ENCODE measurements around the gene INSYN2B.

The INSYN2B gene

GRCh38 chr5:169933127-169933526 is 47.2 kb downstream of the INSYN2B start:
- TF ChIP-seq CTCF (IDR thresholded peaks at IDR 0.05; ENCODE audit: low read depth, low read length) = no peak
- no peak for DNase-seq (ENCODE audit: low read depth in 2 of 2)
- H3K4me3 ChIP-seq (replicated peaks in 1 of 2; ENCODE audit: low read depth in 2 of 2, low read length in 2 of 2) = no peak overlapping the region

- TF ChIP-seq CTCF (IDR thresholded peaks at IDR 0.05; ENCODE audit: low read depth, low read length) = no peak
- DNase-seq (ENCODE audit: low read depth in 2 of 2) = no peak
- H3K4me3 ChIP-seq (replicated peaks in 1 of 2; ENCODE audit: low read depth in 2 of 2, low read length in 2 of 2) = no peak overlapping the region
Observed at GRCh38 chr5:169923988-169924387, 56.3 kb downstream of the INSYN2B start.

- TF ChIP-seq CTCF (IDR thresholded peaks at IDR 0.05; ENCODE audit: low read depth, low read length) = no peak
- H3K4me3 ChIP-seq (replicated peaks in 1 of 2; ENCODE audit: low read depth in 2 of 2, low read length in 2 of 2) = no peak overlapping the region
- no peak for DNase-seq (ENCODE audit: low read depth in 2 of 2)
Observed at GRCh38 chr5:169922474-169922873, 57.8 kb downstream of the INSYN2B start.

GRCh38 chr5:169921949-169922348 is 58.3 kb downstream of the INSYN2B start:
- H3K4me3 ChIP-seq (replicated peaks in 1 of 2; ENCODE audit: low read depth in 2 of 2, low read length in 2 of 2) = no peak overlapping the region
- DNase-seq (ENCODE audit: low read depth in 2 of 2) = no peak
- TF ChIP-seq CTCF (IDR thresholded peaks at IDR 0.05; ENCODE audit: low read depth, low read length) = no peak

GRCh38 chr5:169921384-169921783 is 58.9 kb downstream of the INSYN2B start:
- TF ChIP-seq CTCF (IDR thresholded peaks at IDR 0.05; ENCODE audit: low read depth, low read length) = no peak
- DNase-seq (ENCODE audit: low read depth in 2 of 2) = no peak
- H3K4me3 ChIP-seq (replicated peaks in 1 of 2; ENCODE audit: low read depth in 2 of 2, low read length in 2 of 2) = no peak overlapping the region

GRCh38 chr5:169920474-169920873 is 59.8 kb downstream of the INSYN2B start:
- H3K4me3 ChIP-seq (replicated peaks in 1 of 2; ENCODE audit: low read depth in 2 of 2, low read length in 2 of 2) = no peak overlapping the region
- no peak for DNase-seq (ENCODE audit: low read depth in 2 of 2)
- no peak for TF ChIP-seq CTCF (IDR thresholded peaks at IDR 0.05; ENCODE audit: low read depth, low read length)

GRCh38 chr5:169918228-169918627 is 62.1 kb downstream of the INSYN2B start:
- H3K4me3 ChIP-seq (replicated peaks in 1 of 2; ENCODE audit: low read depth in 2 of 2, low read length in 2 of 2) = no peak overlapping the region
- no peak for DNase-seq (ENCODE audit: low read depth in 2 of 2)
- no peak for TF ChIP-seq CTCF (IDR thresholded peaks at IDR 0.05; ENCODE audit: low read depth, low read length)
